SK-N-SH (cell line): ENCODE results near the gene SCAI. TPM values are rescaled to one million over a fixed set of nuclear protein-coding genes. Genes with fewer than 3 reads are reported as not detected.
"Not testable (repeated sequence)": the region's sequence is repeated elsewhere in the genome, so short reads cannot be mapped to it uniquely, and the experiment has no call there.

Experiments used
- CTCF ChIA-PET: fragments of 300-600, 350-600 bp; formaldehyde crosslinking; extraction: SDS; loops from one replicate; lab custom pipeline; 2021; lab: Yijun Ruan, JAX
- POLR2A ChIA-PET: fragments of 350-600 bp; sonication (Branson Sonifier 250); formaldehyde crosslinking; extraction: SDS; loops from one replicate; lab custom pipeline; 2020; ENCODE audit warnings: antibody characterized with exemption, inconsistent platforms; lab: Yijun Ruan, JAX
- DNase-seq: peaks from one replicate; pipeline ENCODE4 v3.0.0; 2012
- H2AFZ ChIP-seq: fragments of 200-600 bp; sonication (generic); 2 replicates; pipeline ENCODE4 v1.8.1; 2016; ENCODE audit warnings: antibody characterized with exemption, mild to moderate bottlenecking, low read depth
- H3F3A ChIP-seq: fragments of 200-600 bp; sonication (generic); replicated peaks from 2 replicates; pipeline ENCODE3; 2016; ENCODE audit warnings: antibody characterized with exemption, mild to moderate bottlenecking; ENCODE audit not compliant: insufficient read depth
- H3K27ac ChIP-seq, 2 experiments: fragments of 200-500 bp in 1 of 2; fragments of 200-600 bp in 1 of 2; sonication (Bioruptor generic) in 1 of 2; sonication (generic), shearing (Covaris generic) in 1 of 2; 2 replicates each; pipeline versions ENCODE4 v1.5.1 to v1.6.1; 2014 to 2016; ENCODE audit warnings: low read depth in 2 of 2, inconsistent platforms in 1 of 2, low read length in 1 of 2, mild to moderate bottlenecking in 1 of 2, mixed read lengths in 1 of 2
- H3K27me3 ChIP-seq: fragments of 200-600 bp; sonication (generic), shearing (Covaris generic); 2 replicates; pipeline ENCODE4 v1.6.1; 2016; ENCODE audit warnings: mixed run types; ENCODE audit not compliant: insufficient read depth
- H3K36me3 ChIP-seq, 2 experiments: fragments of 200-500 bp in 1 of 2; fragments of 200-600 bp in 1 of 2; sonication (Bioruptor generic) in 1 of 2; sonication (generic) in 1 of 2; replicated peaks in 1 of 2; 2 replicates each; pipeline versions ENCODE3 to v1.5.1; 2014 to 2016; ENCODE audit warnings: low read length in 1 of 2, mild to moderate bottlenecking in 1 of 2; ENCODE audit not compliant: insufficient read depth in 2 of 2, control insufficient read depth in 1 of 2
- H3K4me1 ChIP-seq, 2 experiments: fragments of 200-500 bp in 1 of 2; fragments of 200-600 bp in 1 of 2; sonication (Bioruptor generic) in 1 of 2; sonication (generic), shearing (Covaris generic) in 1 of 2; 2 replicates each; pipeline versions ENCODE4 v1.5.1 to v1.6.1; 2014 to 2016; ENCODE audit warnings: low read depth in 1 of 2, low read length in 1 of 2, mixed run types in 1 of 2; ENCODE audit not compliant: insufficient read depth in 2 of 2, control insufficient read depth in 1 of 2
- H3K4me2 ChIP-seq: fragments of 200-600 bp; sonication (generic), shearing (Covaris generic); 2 replicates; pipeline ENCODE4 v1.6.1; 2017; ENCODE audit warnings: mixed run types
- H3K4me3 ChIP-seq, 2 experiments: fragments of 200-500 bp in 1 of 2; fragments of 200-600 bp in 1 of 2; sonication (Bioruptor generic) in 1 of 2; sonication (generic), shearing (Covaris generic) in 1 of 2; 2 replicates each; pipeline versions ENCODE4 v1.5.1 to v1.8.1; 2014 to 2016; ENCODE audit warnings: low read depth in 2 of 2, inconsistent platforms in 1 of 2, low read length in 1 of 2, mild to moderate bottlenecking in 1 of 2, mixed read lengths in 1 of 2, moderate library complexity in 1 of 2
- H3K79me2 ChIP-seq: fragments of 200-600 bp; sonication (generic); 2 replicates; pipeline ENCODE4 v1.8.1; 2017; ENCODE audit warnings: mild to moderate bottlenecking; ENCODE audit not compliant: insufficient read depth
- H3K9ac ChIP-seq: fragments of 200-600 bp; sonication (generic); 2 replicates; pipeline ENCODE4 v1.6.1; 2017; ENCODE audit warnings: mixed run types
- H3K9me2 ChIP-seq: fragments of 200-600 bp; sonication (generic); 2 replicates; pipeline ENCODE4 v1.6.1; 2017; ENCODE audit warnings: mixed run types
- H3K9me3 ChIP-seq: fragments of 200-600 bp; sonication (generic); 2 replicates; pipeline ENCODE4 v1.6.1; 2017; ENCODE audit warnings: mixed run types, mild to moderate bottlenecking, moderate library complexity
- H4K20me1 ChIP-seq: fragments of 200-600 bp; sonication (generic); 2 replicates; pipeline ENCODE4 v1.6.1; 2017; ENCODE audit warnings: mild to moderate bottlenecking, mixed run types; ENCODE audit not compliant: insufficient read depth
- CHD2 ChIP-seq: fragments of 150-350 bp; IDR thresholded peaks from 2 replicates; pipeline ENCODE4 v1.6.1; 2018; ENCODE audit warnings: low read length; ENCODE audit not compliant: partially characterized antibody
- ELF1 ChIP-seq: IDR thresholded peaks from 2 replicates; pipeline ENCODE4 v1.4.0; 2012
- EZH2phosphoT487 ChIP-seq: fragments of 200-600 bp; sonication (generic); IDR thresholded peaks from 2 replicates; pipeline ENCODE4 v1.6.1; 2017; ENCODE audit warnings: low read depth, mixed run types, mild to moderate bottlenecking, antibody characterized with exemption, moderate library complexity, borderline replicate concordance
- FOXM1 ChIP-seq: IDR thresholded peaks from 2 replicates; pipeline ENCODE4 v1.4.0; 2012; ENCODE audit warnings: low read depth, mild to moderate bottlenecking
- GABPA ChIP-seq: IDR thresholded peaks from 2 replicates; pipeline ENCODE4 v1.4.0; 2012; ENCODE audit warnings: low read depth, mild to moderate bottlenecking
- GATA2 ChIP-seq: sonication (generic); formaldehyde crosslinking; IDR thresholded peaks from 2 replicates; pipeline ENCODE4 v1.5.0; 2020; ENCODE audit warnings: mild to moderate bottlenecking, missing genetic modification reagents
- JUND ChIP-seq: IDR thresholded peaks from 2 replicates; pipeline ENCODE4 v1.4.0; 2012
- MAX ChIP-seq: IDR thresholded peaks from 2 replicates; pipeline ENCODE4 v1.4.0; 2012; ENCODE audit warnings: low read depth
- MEF2A ChIP-seq: IDR thresholded peaks from 2 replicates; pipeline ENCODE4 v1.4.0; 2012; ENCODE audit warnings: low read depth, borderline replicate concordance
- MXI1 ChIP-seq: IDR thresholded peaks from 2 replicates; pipeline ENCODE4 v1.6.1; 2012; ENCODE audit warnings: mild to moderate bottlenecking, low read depth, low read length, improper control_type of control experiment
- NFIC ChIP-seq: IDR thresholded peaks from 2 replicates; pipeline ENCODE4 v1.4.0; 2012; ENCODE audit warnings: borderline replicate concordance
- PBX3 ChIP-seq: IDR thresholded peaks from 2 replicates; pipeline ENCODE4; 2012
- POLR2AphosphoS5 ChIP-seq: IDR thresholded peaks from 2 replicates; pipeline ENCODE4 v1.6.1; 2012; ENCODE audit warnings: low read depth, low read length
- RAD21 ChIP-seq: IDR thresholded peaks from 2 replicates; pipeline ENCODE4 v1.6.1; 2012; ENCODE audit warnings: mild to moderate bottlenecking, low read length
- RXRA ChIP-seq: IDR thresholded peaks from 2 replicates; pipeline ENCODE4 v1.4.0; 2012; ENCODE audit warnings: low read depth, mild to moderate bottlenecking, borderline replicate concordance
- SIN3A ChIP-seq: IDR thresholded peaks from 2 replicates; pipeline ENCODE4 v1.6.1; 2012; ENCODE audit warnings: low read depth, mild to moderate bottlenecking, low read length, moderate library complexity, borderline replicate concordance
- SMC3 ChIP-seq: IDR thresholded peaks from 2 replicates; pipeline ENCODE4 v1.6.1; 2012; ENCODE audit warnings: low read depth, low read length, improper control_type of control experiment
- TCF12 ChIP-seq: IDR thresholded peaks from 2 replicates; pipeline ENCODE4 v1.4.0; 2012
- WGBS: methylation state at CpG from one replicate; pipeline ENCODE4 v1.1.6; 2017; ENCODE audit warnings: low lambda C conversion rate; 5-methylcytosine and 5-hydroxymethylcytosine counted together
- polyA plus RNA-seq, 3 experiments: library from polyadenylated mRNA; depleted of rRNA; stranded (reverse); fragments of >200 nt; gene quantifications; 2 replicates each; pipeline ENCODE4 v1.2.3, GENCODE V29; 2012
- TF ChIP-seq, protein P1 (sequence below): fragments of 200-600 bp; sonication (generic); IDR thresholded peaks from 2 replicates; pipeline ENCODE4 v1.6.1; 2017; ENCODE audit warnings: antibody characterized with exemption, mild to moderate bottlenecking, moderate library complexity
- TF ChIP-seq, protein P2 (sequence below): IDR thresholded peaks from 2 replicates; pipeline ENCODE4 v1.4.0; 2012; ENCODE audit warnings: low read depth, borderline replicate concordance
- TF ChIP-seq, protein P3 (sequence below): fragments of 150-350 bp; IDR thresholded peaks from 2 replicates; pipeline ENCODE4 v1.6.1; 2017; ENCODE audit warnings: antibody characterized with exemption, low read length, low read depth, borderline replicate concordance

SCAI gene
- polyA plus RNA-seq, 1 of the 3 experiments (the other 2 are of a cell fraction): 0.85 TPM

DNA sequence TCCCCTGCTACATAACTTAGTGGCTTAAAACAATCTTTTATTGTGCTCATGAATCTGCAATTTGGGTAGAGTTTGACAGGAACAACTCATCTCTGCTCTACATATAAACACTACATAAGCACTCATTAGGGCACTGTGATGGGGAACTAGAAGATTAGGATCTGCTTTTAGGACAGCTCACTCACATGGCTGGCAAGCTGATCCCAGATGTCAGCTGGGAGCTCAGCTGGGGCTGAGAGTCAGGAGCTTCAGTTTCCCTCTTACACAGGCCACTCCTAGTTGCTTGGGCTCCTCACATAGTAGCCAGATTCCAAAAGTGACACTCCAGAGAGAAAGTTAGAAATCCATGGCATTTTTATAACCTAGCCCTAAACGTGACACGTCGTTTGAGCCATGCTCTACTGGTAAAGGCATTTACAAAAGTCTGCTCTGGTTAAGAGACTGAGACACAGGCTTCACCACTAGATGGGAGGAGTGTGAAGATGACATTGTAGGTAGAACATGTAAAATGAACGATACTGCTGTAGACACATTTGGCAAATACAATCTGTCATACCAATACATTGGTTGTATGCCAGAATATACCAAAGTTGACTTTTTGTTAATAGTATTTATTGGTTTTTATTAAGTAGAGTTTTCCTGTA, 23.6 kb downstream of the SCAI start:
- POLR2A ChIA-PET: no interaction called here
- Histone ChIP-seq H3K4me1 (peaks cover 5 to 18% of the 10 kb centered on the region in 2 experiments; a peak in 2 of 4 replicates), H3K9ac (no peak overlapping the region), H3K9me2 (no peaks in the 10 kb centered on the region), H3K27ac (peak overlapping the region in 1 of 2 experiments; percentile 41; a peak in 1 of 4 replicates), H3K9me3 (no peaks in the 10 kb centered on the region), H4K20me1 (no peaks in the 10 kb centered on the region), H3K79me2 (peaks cover 4% of the 10 kb centered on the region; the same call in 1 of the 2 replicates), H3K4me2 (peak overlapping the region; percentile 57), H2AFZ (no peak overlapping the region), H3K4me3 (no peak overlapping the region), H3K36me3 (no peaks in the 10 kb centered on the region), H3F3A (peaks cover 10% of the 10 kb centered on the region), H3K27me3 (no peaks in the 10 kb centered on the region)
- CTCF ChIA-PET: interaction anchor here (0.6 kb wide), 1 partner anchor 24 kb away, joined by 3 read pairs; no protein-coding TSS in a partner anchor
- 61% methylated on average over 4 of the region's 4 CpGs for WGBS
- TF ChIP-seq SIN3A (0 out of 2 replicates have a peak, but pooled peaks have one; percentile 63), GABPA (no peak), FOXM1 (no peak), RAD21 (peak; percentile 30), MEF2A (no peak), RXRA (no peak), NFIC (no peak), MAX (peak; percentile 46; the same call in 1 of the 2 replicates), PBX3 (peak; percentile 47; the same call in 1 of the 2 replicates), POLR2AphosphoS5 (no peak), JUND (no peak), EZH2phosphoT487 (no peak), ELF1 (no peak), MXI1 (peak; percentile 82), SMC3 (no peak), GATA2 (CRISPR knock-in tag) (peak; percentile 81), TCF12 (peak; percentile 73), CHD2 (no peak)
- TF ChIP-seq, protein P1, sequence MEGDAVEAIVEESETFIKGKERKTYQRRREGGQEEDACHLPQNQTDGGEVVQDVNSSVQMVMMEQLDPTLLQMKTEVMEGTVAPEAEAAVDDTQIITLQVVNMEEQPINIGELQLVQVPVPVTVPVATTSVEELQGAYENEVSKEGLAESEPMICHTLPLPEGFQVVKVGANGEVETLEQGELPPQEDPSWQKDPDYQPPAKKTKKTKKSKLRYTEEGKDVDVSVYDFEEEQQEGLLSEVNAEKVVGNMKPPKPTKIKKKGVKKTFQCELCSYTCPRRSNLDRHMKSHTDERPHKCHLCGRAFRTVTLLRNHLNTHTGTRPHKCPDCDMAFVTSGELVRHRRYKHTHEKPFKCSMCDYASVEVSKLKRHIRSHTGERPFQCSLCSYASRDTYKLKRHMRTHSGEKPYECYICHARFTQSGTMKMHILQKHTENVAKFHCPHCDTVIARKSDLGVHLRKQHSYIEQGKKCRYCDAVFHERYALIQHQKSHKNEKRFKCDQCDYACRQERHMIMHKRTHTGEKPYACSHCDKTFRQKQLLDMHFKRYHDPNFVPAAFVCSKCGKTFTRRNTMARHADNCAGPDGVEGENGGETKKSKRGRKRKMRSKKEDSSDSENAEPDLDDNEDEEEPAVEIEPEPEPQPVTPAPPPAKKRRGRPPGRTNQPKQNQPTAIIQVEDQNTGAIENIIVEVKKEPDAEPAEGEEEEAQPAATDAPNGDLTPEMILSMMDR: peak; percentile 41
- TF ChIP-seq, protein P2, sequence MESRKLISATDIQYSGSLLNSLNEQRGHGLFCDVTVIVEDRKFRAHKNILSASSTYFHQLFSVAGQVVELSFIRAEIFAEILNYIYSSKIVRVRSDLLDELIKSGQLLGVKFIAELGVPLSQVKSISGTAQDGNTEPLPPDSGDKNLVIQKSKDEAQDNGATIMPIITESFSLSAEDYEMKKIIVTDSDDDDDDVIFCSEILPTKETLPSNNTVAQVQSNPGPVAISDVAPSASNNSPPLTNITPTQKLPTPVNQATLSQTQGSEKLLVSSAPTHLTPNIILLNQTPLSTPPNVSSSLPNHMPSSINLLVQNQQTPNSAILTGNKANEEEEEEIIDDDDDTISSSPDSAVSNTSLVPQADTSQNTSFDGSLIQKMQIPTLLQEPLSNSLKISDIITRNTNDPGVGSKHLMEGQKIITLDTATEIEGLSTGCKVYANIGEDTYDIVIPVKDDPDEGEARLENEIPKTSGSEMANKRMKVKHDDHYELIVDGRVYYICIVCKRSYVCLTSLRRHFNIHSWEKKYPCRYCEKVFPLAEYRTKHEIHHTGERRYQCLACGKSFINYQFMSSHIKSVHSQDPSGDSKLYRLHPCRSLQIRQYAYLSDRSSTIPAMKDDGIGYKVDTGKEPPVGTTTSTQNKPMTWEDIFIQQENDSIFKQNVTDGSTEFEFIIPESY: no peak
- TF ChIP-seq, protein P3, sequence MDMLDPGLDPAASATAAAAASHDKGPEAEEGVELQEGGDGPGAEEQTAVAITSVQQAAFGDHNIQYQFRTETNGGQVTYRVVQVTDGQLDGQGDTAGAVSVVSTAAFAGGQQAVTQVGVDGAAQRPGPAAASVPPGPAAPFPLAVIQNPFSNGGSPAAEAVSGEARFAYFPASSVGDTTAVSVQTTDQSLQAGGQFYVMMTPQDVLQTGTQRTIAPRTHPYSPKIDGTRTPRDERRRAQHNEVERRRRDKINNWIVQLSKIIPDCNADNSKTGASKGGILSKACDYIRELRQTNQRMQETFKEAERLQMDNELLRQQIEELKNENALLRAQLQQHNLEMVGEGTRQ: no peak
- peak; percentile 64 for DNase-seq

DNA sequence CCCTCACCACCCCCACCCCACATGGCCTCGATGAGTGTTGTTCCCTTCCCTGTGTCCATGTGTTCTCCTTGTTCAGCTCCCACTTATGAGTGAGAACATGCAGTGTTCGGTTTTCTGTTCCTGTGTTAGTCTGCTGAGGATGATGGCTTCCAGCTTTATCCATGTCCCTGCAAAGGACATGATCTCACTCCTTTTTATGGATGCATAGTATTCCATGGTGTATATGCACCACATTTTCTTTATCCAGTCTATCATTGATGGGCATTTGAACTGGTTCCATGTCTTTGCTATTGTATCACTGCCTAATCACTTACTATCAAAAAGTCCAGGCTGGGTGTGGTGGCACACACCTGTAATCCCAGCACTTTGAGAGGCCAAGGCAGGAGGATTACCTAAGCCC, 24.6 kb downstream of the SCAI start:
- H3K27me3 ChIP-seq, H3K4me3 ChIP-seq, H3K27ac ChIP-seq, H4K20me1 ChIP-seq, H3K9ac ChIP-seq, DNase-seq, H3K9me3 ChIP-seq, H3K79me2 ChIP-seq, H3F3A ChIP-seq, H3K36me3 ChIP-seq, H2AFZ ChIP-seq, H3K9me2 ChIP-seq, H3K4me2 ChIP-seq, POLR2A ChIA-PET, CTCF ChIA-PET: not testable (repeated sequence)
- 69% methylated on average over 2 of the region's 2 CpGs for WGBS
- H3K4me1 ChIP-seq: peaks cover 5 to 18% of the 10 kb centered on the region in 2 experiments; a peak in 2 of 4 replicates
